HUES64 (cell line): ENCODE measurements around the gene COA7.
A peak's percentile ranks its signal among the peaks of the same experiment; 100 is the strongest.
"Not testable (repeated sequence)": the region's sequence is repeated elsewhere in the genome, so short reads cannot be mapped to it uniquely, and the experiment has no call there.

Source experiments
- H3K27ac ChIP-seq: 2 replicates; pipeline ENCODE4 v1.7.0; 2013; ENCODE audit warnings: low read depth, low read length, inconsistent platforms
- H3K27me3 ChIP-seq: 2 replicates; pipeline ENCODE4 v1.6.1; 2013; ENCODE audit warnings: mild to moderate bottlenecking, low read length; ENCODE audit not compliant: insufficient read depth
- H3K36me3 ChIP-seq: 2 replicates; pipeline ENCODE4 v1.6.1; 2013; ENCODE audit warnings: mild to moderate bottlenecking, low read length; ENCODE audit not compliant: insufficient read depth
- H3K4me1 ChIP-seq: 2 replicates; pipeline ENCODE4 v1.6.1; 2013; ENCODE audit warnings: mild to moderate bottlenecking, low read length, moderate library complexity; ENCODE audit not compliant: insufficient read depth
- H3K4me3 ChIP-seq: 2 replicates; pipeline ENCODE4 v1.5.1; 2013; ENCODE audit warnings: mild to moderate bottlenecking, low read length, moderate library complexity
- H3K9ac ChIP-seq: 2 replicates; pipeline ENCODE4 v1.6.1; 2013; ENCODE audit warnings: mild to moderate bottlenecking, low read depth, low read length
- H3K9me3 ChIP-seq: 2 replicates; pipeline ENCODE4 v1.6.1; 2013; ENCODE audit warnings: low read depth, low read length; ENCODE audit not compliant: insufficient read depth
- WGBS: fragments of 150-250, 120-280 bp; methylation state at CpG from one replicate; pipeline ENCODE4 v1.1.7; 2013; ENCODE audit warnings: missing lambda C conversion rate; 5-methylcytosine and 5-hydroxymethylcytosine counted together

Gene COA7

DNA sequence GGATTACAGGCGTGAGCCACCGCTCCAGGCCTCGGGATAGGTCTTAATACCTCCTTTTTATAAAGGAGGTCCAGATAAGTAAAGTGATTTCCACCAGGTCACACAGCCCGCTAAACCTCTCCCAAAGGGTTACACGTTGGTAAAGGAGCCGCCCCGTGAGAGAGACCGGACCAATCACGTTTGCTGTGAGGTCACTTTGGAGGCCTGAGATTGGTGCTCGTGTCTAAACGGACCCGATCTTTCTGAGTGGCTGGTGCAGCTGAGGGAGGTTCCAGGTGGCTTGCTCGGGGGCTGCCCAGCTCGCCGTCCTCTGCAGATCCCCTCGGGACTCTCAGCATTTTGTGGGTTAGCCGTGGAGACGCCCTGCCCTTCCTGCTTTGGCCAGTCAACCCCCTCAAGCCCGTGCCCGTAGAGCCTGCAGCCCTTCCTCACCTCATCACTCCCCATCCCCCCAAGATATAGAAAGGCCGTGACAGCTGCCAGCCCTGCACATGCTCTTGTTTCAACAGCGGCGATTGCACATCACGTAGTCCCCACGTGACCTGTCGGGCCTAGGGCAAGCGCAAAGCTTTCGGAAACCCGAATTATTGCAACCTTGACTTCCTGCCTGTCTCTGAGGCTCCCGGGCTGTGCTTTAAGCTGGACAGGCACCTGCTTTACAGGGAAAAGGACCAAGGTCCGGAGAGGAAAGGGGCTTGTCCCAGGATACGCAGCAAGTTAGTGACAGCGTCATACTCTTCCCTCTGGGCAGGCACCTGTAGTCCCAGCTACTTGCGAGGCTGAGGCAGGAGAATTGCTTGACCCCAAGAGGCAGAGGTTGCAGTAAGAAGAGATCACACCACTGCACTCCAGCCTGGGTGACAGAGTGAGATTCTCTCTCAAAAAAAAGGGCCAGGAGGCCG is 5.0 kb upstream of the COA7 start:
- peaks cover 5% of the 10 kb centered on the region for H3K4me1 ChIP-seq
- 4% methylated on average over 35 of the region's 35 CpGs for WGBS
- no peaks in the 10 kb centered on the region for H3K9me3 ChIP-seq
- no peaks in the 10 kb centered on the region for H3K36me3 ChIP-seq
- peak overlapping the region; percentile 64 for H3K4me3 ChIP-seq
- no peak overlapping the region for H3K27ac ChIP-seq
- no peaks in the 10 kb centered on the region for H3K27me3 ChIP-seq
- peak overlapping the region; percentile 23; the same call in 1 of the 2 replicates for H3K9ac ChIP-seq

DNA sequence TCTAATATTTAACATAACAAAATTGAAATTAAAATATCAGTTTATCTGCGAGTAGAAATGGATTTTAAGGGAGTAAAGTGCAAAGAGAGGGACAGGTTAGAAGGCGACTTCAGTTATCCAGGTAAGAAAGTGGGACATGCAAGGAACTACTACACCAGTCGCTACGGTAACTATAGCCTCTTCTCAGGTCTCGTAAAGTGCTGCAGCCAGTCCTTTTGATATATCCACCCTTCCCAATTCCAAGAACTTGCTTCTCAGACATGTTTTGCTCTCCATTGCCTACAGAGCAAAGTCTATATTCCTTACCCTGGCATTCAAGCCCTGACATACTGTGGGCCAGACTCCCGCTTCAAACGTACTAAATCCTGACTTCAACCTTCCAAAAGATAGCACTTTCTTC is 2.5 kb downstream of the COA7 start:
- H3K9me3 ChIP-seq, result no peaks in the 10 kb centered on the region
- H3K36me3 ChIP-seq, result peaks cover 29% of the 10 kb centered on the region
- 93% methylated on average over 7 of the region's 7 CpGs for WGBS
- H3K9ac ChIP-seq, result no peak overlapping the region
- H3K27me3 ChIP-seq, result no peaks in the 10 kb centered on the region
- no peak overlapping the region for H3K4me3 ChIP-seq
- H3K4me1 ChIP-seq, result peaks cover 5% of the 10 kb centered on the region
- H3K27ac ChIP-seq, result no peak overlapping the region

GRCh38 chr1:52693843-52694242 is 4.3 kb downstream of the COA7 start:
- H3K4me1 ChIP-seq, result peaks cover 5% of the 10 kb centered on the region
- WGBS, result 93% methylated on average over 1 of the region's 1 CpG
- H3K36me3 ChIP-seq, result peaks cover 39% of the 10 kb centered on the region

GRCh38 chr1:52693351-52693750 is 4.8 kb downstream of the COA7 start:
- not testable (repeated sequence) for H3K4me1 ChIP-seq, H3K27ac ChIP-seq, H3K9ac ChIP-seq, H3K4me3 ChIP-seq, H3K9me3 ChIP-seq, H3K27me3 ChIP-seq
- 93% methylated on average over 10 of the region's 10 CpGs for WGBS
- H3K36me3 ChIP-seq, result peaks cover 43% of the 10 kb centered on the region

More at GRCh38 chr1:52693843-52694242, 4.3 kb downstream of the COA7 start:
- Histone ChIP-seq H3K4me3 (no peak overlapping the region), H3K27me3 (no peaks in the 10 kb centered on the region), H3K9ac (no peak overlapping the region), H3K9me3 (no peaks in the 10 kb centered on the region), H3K27ac (no peak overlapping the region)

- Histone ChIP-seq H3K4me3 (no peak overlapping the region), H3K36me3 (peaks cover 50% of the 10 kb centered on the region), H3K27me3 (no peaks in the 10 kb centered on the region), H3K9ac (no peak overlapping the region), H3K4me1 (no peaks in the 10 kb centered on the region), H3K27ac (no peak overlapping the region), H3K9me3 (no peaks in the 10 kb centered on the region)
- 91% methylated on average over 4 of the region's 4 CpGs for WGBS
Observed at GRCh38 chr1:52692697-52693096, 5.5 kb downstream of the COA7 start.

DNA sequence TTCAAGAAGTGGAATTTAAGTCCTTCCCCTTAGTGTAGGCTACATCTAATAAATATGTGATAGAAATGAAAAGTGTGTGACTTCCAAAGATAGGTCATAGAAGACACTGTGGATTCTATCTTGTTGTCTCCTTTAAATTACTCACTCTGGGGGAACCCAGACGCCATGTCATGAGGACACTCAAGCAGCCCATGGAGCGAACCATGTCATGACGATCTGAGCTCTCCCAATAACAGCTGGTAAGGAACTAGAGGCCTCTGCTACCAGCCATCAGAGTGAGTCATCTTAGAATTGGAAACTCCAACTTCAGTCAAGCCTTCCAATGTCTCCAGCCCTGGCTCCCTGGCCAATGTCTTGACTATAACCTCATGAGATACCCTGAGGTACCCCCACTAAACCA is 6.3 kb downstream of the COA7 start:
- 98% methylated on average over 3 of the region's 3 CpGs for WGBS
- Histone ChIP-seq H3K9me3 (no peaks in the 10 kb centered on the region), H3K27ac (no peak overlapping the region), H3K4me1 (no peaks in the 10 kb centered on the region), H3K27me3 (no peaks in the 10 kb centered on the region), H3K36me3 (peaks cover 59% of the 10 kb centered on the region), H3K9ac (no peak overlapping the region), H3K4me3 (no peak overlapping the region)

DNA sequence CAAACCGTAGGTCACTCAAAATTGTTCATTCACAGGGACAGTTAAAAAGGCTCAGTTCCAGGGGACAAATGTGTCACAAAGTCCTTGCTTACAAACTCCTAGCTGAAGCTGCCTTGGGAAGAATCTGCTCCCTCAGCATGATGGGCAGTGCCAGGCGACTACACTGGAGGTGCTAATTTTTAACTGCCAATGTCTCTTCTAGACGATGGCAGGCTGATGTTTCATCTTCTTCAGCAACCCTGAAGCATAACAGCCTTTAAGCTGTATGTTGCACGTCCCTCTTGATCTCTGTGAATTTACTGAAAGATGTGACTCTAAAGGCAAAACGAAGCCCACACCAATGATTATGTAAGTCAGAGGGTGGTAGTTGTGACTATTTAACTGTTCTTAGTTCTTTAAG is 11.3 kb downstream of the COA7 start:
- Histone ChIP-seq H3K4me3 (no peak overlapping the region), H3K27me3 (no peaks in the 10 kb centered on the region), H3K9me3 (no peaks in the 10 kb centered on the region), H3K4me1 (no peaks in the 10 kb centered on the region), H3K9ac (no peak overlapping the region), H3K27ac (no peak overlapping the region), H3K36me3 (peaks cover 57% of the 10 kb centered on the region)
- WGBS, result 95% methylated on average over 5 of the region's 5 CpGs

DNA sequence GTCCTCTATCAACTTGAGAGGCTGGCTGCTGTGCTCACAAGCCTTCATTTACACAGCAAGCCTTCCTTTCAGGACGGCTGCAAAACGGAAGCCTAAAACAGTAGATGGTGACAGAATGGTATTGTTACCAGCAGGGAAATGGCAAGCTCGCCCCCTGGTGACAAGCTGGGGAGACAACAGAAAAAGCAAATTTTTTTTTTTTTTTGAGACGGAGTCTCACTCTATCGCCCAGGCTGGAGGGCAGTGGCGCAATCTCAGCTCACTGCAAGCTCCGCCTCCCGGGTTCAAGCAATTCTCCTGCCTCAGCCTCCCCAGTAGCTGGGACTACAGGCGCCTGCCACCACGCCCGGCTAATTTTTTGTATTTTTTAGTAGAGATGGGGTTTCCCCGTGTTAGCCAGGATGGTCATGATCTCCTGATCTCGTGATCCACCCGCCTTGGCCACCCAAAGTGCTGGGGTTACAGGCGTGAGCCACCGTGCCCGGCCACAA is 11.8 kb downstream of the COA7 start:
- 55% methylated on average over 17 of the region's 17 CpGs for WGBS

GRCh38 chr1:52684545-52684944 is 13.6 kb downstream of the COA7 start:
- WGBS, result 92% methylated on average over 1 of the region's 1 CpG
- Histone ChIP-seq H3K27me3 (no peaks in the 10 kb centered on the region), H3K27ac (no peak overlapping the region), H3K9me3 (no peaks in the 10 kb centered on the region), H3K4me3 (no peak overlapping the region), H3K36me3 (peaks cover 37% of the 10 kb centered on the region), H3K4me1 (no peaks in the 10 kb centered on the region), H3K9ac (no peak overlapping the region)

More for the DNA sequence above, 11.8 kb downstream of the COA7 start:
- not testable (repeated sequence) for H3K27me3 ChIP-seq, H3K27ac ChIP-seq, H3K4me1 ChIP-seq, H3K9me3 ChIP-seq, H3K4me3 ChIP-seq, H3K9ac ChIP-seq
- peaks cover 54% of the 10 kb centered on the region for H3K36me3 ChIP-seq

DNA sequence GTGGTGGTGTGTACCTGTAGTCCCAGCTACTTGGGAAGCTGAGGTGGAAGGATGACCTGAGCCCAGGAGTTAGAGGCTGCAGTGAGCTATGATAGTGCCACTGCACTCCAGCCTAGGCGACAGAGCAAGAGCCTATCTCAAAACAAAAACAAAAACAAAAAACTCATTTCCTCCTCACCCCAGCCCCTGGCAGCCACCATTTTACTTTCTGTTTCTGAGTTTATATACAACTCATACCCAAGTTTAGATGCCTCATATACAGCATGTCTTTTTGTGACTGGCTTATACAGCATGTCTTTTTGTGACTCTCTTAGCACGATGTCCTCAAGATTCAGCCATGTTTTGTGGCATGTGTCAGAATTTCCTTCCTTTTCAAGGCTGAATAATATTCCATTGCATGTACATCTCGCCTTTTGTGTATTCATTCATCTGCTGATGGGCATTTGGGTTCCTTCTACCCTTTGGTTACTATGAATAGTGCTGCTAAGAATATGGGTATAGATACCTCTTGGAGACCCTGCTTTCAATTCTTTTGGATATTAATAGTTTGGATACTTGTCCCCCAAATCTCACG is 14.7 kb downstream of the COA7 start:
- H3K9ac ChIP-seq, result no peak overlapping the region
- no peaks in the 10 kb centered on the region for H3K27me3 ChIP-seq
- no peaks in the 10 kb centered on the region for H3K9me3 ChIP-seq
- no peak overlapping the region for H3K4me3 ChIP-seq
- H3K27ac ChIP-seq, result no peak overlapping the region
- H3K36me3 ChIP-seq, result peaks cover 34% of the 10 kb centered on the region
- H3K4me1 ChIP-seq, result no peaks in the 10 kb centered on the region
- WGBS, result 89% methylated on average over 4 of the region's 4 CpGs

- WGBS, result 96% methylated on average over 4 of the region's 4 CpGs
- no peaks in the 10 kb centered on the region for H3K4me1 ChIP-seq
Observed at GRCh38 chr1:52681136-52681535, 17.0 kb downstream of the COA7 start.

More at GRCh38 chr1:52681136-52681535, 17.0 kb downstream of the COA7 start:
- H3K9ac ChIP-seq, result no peak overlapping the region
- no peak overlapping the region for H3K4me3 ChIP-seq
- H3K36me3 ChIP-seq, result peaks cover 14% of the 10 kb centered on the region
- no peak overlapping the region for H3K27ac ChIP-seq
- no peaks in the 10 kb centered on the region for H3K27me3 ChIP-seq
- H3K9me3 ChIP-seq, result no peaks in the 10 kb centered on the region
